GM12878 (cell line): ENCODE results near the gene SLC39A7. TPM values are rescaled to one million over a fixed set of nuclear protein-coding genes. Genes with fewer than 3 reads are reported as not detected.
A peak's percentile ranks its signal among the peaks of the same experiment; 100 is the strongest.

ENCODE experiments used
- BHLHE40 ChIP-seq, 2 experiments: fragments of 450-650 bp in 1 of 2; IDR thresholded peaks; 2 replicates each; pipeline ENCODE4 v1.6.1; 2011 to 2017; ENCODE audit warnings: low read depth in 2 of 2, borderline replicate concordance in 1 of 2, improper control_type of control experiment in 1 of 2, low read length in 1 of 2, mild to moderate bottlenecking in 1 of 2
- CBFB ChIP-seq: IDR thresholded peaks from 2 replicates; pipeline ENCODE4 v1.6.1; 2016; ENCODE audit warnings: antibody characterized with exemption, low read depth
- CREB1 ChIP-seq: IDR thresholded peaks from 2 replicates; pipeline ENCODE4 v1.6.1; 2012; ENCODE audit warnings: low read depth, mild to moderate bottlenecking, inconsistent platforms
- FOXM1 ChIP-seq: IDR thresholded peaks from 2 replicates; pipeline ENCODE4 v1.6.1; 2012; ENCODE audit warnings: low read depth, mild to moderate bottlenecking, inconsistent platforms, low read length, moderate library complexity
- HDGF ChIP-seq: fragments of 450-650 bp; IDR thresholded peaks from 2 replicates; pipeline ENCODE4 v1.6.1; 2016; ENCODE audit warnings: antibody characterized with exemption
- IRF3 ChIP-seq: fragments of 450-650 bp; IDR thresholded peaks from 2 replicates; pipeline ENCODE4 v1.6.1; 2014; ENCODE audit warnings: mild to moderate bottlenecking
- LARP7 ChIP-seq: fragments of 450-650 bp; IDR thresholded peaks from 2 replicates; pipeline ENCODE4 v1.6.1; 2017; ENCODE audit warnings: mild to moderate bottlenecking
- MAX ChIP-seq: IDR thresholded peaks from 2 replicates; pipeline ENCODE4 v1.6.1; 2012; ENCODE audit warnings: low read depth, low read length, improper control_type of control experiment
- NRF1 ChIP-seq: conservative IDR thresholded peaks from 2 replicates; pipeline ENCODE4 v1.6.1; 2011; ENCODE audit warnings: mild to moderate bottlenecking, low read depth, low read length, improper control_type of control experiment
- SMAD5 ChIP-seq: IDR thresholded peaks from 2 replicates; pipeline ENCODE4 v1.6.1; 2016; ENCODE audit warnings: antibody characterized with exemption, low read depth
- ZNF274 ChIP-seq: IDR thresholded peaks from one replicate; pipeline ENCODE4 v1.8.0; 2011; ENCODE audit not compliant: insufficient read length, insufficient read depth
- polyA plus RNA-seq, 11 experiments: library from polyadenylated mRNA; depleted of rRNA in 4 of 11; unstranded in 6 of 11; stranded (reverse) in 5 of 11; fragments of >200 nt; fragmentation: Nextera tagmentation in 4 of 11; fragmentation: Illumina TruSeq in 1 of 11; extraction: Ambion mirVana in 4 of 11; extraction: Trizol in 1 of 11; gene quantifications; 1 replicate in 1 of 11; 2 replicates in 10 of 11; pipeline versions ENCODE4 v1.2.1 to v1.2.3, GENCODE V29; 2011 to 2016; ENCODE audit warnings: inconsistent platforms in 2 of 11, missing spikeins in 2 of 11, low read depth in 1 of 11
- total RNA-seq, 4 experiments: library from RNA; depleted of rRNA in 3 of 4; stranded (reverse); fragments of >200 nt in 3 of 4; fragmentation: Illumina TruSeq in 1 of 4; extraction: Trizol in 1 of 4; gene quantifications; 2 replicates each; pipeline versions ENCODE4 v1.2.1 to v1.2.3, GENCODE V29; 2013 to 2021
- TF ChIP-seq, protein P1 (sequence below): fragments of 450-650 bp; IDR thresholded peaks from 2 replicates; pipeline ENCODE4 v1.6.1; 2017; ENCODE audit warnings: mild to moderate bottlenecking, low read depth, inconsistent platforms; ENCODE audit not compliant: poor library complexity, severe bottlenecking

The SLC39A7 gene
- total and polyA plus RNA-seq, 10 of the 15 experiments (the other 5 are each of a cell fraction or from before 2014, with no cell fraction given), result 7.3 to 63.1 (median 40.6) TPM

GRCh38 chr6:33248932-33249731, 48.5 kb downstream of the SLC39A7 start (continued):
- no peak for TF ChIP-seq ZNF274
- peak; percentile 48 for TF ChIP-seq NRF1
- peak; percentile 6 to 59; a peak in 1 of 4 replicates for TF ChIP-seq BHLHE40 (IDR thresholded peaks at IDR 0.05; ENCODE audit: borderline replicate concordance in 1 of 2, low read depth in 2 of 2, low read length in 1 of 2)
- TF ChIP-seq HDGF, result peak; percentile 96
- TF ChIP-seq CREB1, result peak; percentile 81
- TF ChIP-seq LARP7, result no peak; the same call in 1 of the 2 replicates
- TF ChIP-seq MAX, result peak; percentile 42
- TF ChIP-seq FOXM1, result no peak
- TF ChIP-seq SMAD5, result peak; percentile 78; the same call in 1 of the 2 replicates
- TF ChIP-seq IRF3, result peak; percentile 83
- TF ChIP-seq CBFB, result no peak
- TF ChIP-seq, protein P1, sequence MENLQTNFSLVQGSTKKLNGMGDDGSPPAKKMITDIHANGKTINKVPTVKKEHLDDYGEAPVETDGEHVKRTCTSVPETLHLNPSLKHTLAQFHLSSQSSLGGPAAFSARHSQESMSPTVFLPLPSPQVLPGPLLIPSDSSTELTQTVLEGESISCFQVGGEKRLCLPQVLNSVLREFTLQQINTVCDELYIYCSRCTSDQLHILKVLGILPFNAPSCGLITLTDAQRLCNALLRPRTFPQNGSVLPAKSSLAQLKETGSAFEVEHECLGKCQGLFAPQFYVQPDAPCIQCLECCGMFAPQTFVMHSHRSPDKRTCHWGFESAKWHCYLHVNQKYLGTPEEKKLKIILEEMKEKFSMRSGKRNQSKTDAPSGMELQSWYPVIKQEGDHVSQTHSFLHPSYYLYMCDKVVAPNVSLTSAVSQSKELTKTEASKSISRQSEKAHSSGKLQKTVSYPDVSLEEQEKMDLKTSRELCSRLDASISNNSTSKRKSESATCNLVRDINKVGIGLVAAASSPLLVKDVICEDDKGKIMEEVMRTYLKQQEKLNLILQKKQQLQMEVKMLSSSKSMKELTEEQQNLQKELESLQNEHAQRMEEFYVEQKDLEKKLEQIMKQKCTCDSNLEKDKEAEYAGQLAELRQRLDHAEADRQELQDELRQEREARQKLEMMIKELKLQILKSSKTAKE, result no peak
